ENCODE measurements around the gene RAB39B. TPM values are rescaled to one million over a fixed set of nuclear protein-coding genes. Genes with fewer than 3 reads are reported as not detected.

Gene RAB39B
- total RNA-seq, 3 donors from 2014 or later, result 0.32 to 1.3 (median 0.73) TPM

DNA sequence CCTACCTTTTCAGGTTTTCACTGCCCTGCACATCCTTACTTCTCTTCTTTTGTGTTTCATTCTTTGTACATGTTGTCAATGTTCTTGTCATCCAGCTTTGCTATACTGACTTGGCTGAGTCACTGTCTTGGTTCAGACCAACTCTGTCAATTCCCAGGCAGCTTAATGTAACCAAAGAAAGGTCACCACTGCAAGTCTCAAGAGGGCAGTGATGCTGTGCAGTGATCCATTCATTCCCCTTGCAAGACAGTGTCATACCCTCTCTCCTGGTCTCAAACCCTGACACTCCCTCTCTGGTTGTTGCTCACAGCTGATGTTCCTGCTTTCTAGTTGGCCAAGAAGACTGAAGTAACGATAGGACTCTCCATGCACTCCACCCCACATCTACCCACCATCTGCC is 17.5 kb downstream of the RAB39B start:
- Histone ChIP-seq H3K27ac (no peak overlapping the region), H3K4me3 (no peak overlapping the region), H3K4me1 (no peaks in the 10 kb centered on the region), H3K9me3 (no peaks in the 10 kb centered on the region), H3K27me3 (no peaks in the 10 kb centered on the region), H3K36me3 (no peaks in the 10 kb centered on the region)
- no peak for DNase-seq (ENCODE audit: low spot score in 2 of 2)
- TF ChIP-seq POLR2A (IDR thresholded peaks at IDR 0.05), result no peak
- TF ChIP-seq, protein P1, sequence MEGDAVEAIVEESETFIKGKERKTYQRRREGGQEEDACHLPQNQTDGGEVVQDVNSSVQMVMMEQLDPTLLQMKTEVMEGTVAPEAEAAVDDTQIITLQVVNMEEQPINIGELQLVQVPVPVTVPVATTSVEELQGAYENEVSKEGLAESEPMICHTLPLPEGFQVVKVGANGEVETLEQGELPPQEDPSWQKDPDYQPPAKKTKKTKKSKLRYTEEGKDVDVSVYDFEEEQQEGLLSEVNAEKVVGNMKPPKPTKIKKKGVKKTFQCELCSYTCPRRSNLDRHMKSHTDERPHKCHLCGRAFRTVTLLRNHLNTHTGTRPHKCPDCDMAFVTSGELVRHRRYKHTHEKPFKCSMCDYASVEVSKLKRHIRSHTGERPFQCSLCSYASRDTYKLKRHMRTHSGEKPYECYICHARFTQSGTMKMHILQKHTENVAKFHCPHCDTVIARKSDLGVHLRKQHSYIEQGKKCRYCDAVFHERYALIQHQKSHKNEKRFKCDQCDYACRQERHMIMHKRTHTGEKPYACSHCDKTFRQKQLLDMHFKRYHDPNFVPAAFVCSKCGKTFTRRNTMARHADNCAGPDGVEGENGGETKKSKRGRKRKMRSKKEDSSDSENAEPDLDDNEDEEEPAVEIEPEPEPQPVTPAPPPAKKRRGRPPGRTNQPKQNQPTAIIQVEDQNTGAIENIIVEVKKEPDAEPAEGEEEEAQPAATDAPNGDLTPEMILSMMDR (IDR thresholded peaks at IDR 0.05), result no peak
- TF ChIP-seq POLR2AphosphoS5 (IDR thresholded peaks at IDR 0.05), result no peak
- intact Hi-C loops (cut with DNase I; ENCODE audit: low total_unique reads), result no loop called here

DNA sequence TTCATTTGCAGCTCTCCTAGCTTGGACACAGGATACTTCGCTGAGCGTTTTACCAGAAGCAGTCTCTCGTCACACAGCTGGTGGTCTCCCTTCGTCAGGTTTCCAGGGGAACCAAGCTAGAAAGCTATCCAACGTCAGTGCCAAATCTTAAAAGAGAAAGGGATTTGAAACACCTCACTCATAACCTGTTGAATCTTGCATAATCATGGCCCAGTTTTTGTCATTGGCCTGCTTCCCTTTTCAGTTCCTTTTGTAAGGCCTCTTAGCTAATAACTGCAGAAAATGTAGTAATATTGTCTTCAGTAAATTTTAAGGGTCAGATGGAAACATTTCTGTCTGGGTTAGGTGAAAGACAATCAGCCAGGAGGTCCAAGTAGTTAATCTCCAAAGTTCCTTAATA is 22.0 kb downstream of the RAB39B start:
- H3K4me1 ChIP-seq, result no peaks in the 10 kb centered on the region
- H3K27me3 ChIP-seq, result no peaks in the 10 kb centered on the region
- H3K27ac ChIP-seq, result no peak overlapping the region
- no peaks in the 10 kb centered on the region for H3K9me3 ChIP-seq
- no peak for DNase-seq (ENCODE audit: low spot score in 2 of 2)
- TF ChIP-seq POLR2A (IDR thresholded peaks at IDR 0.05), result no peak
- TF ChIP-seq, protein P1 (IDR thresholded peaks at IDR 0.05), result no peak
- TF ChIP-seq POLR2AphosphoS5 (IDR thresholded peaks at IDR 0.05), result no peak
- peaks cover 3% of the 10 kb centered on the region for H3K36me3 ChIP-seq
- H3K4me3 ChIP-seq, result no peak overlapping the region
- intact Hi-C loops (cut with DNase I; ENCODE audit: low total_unique reads), result no loop called here

DNA sequence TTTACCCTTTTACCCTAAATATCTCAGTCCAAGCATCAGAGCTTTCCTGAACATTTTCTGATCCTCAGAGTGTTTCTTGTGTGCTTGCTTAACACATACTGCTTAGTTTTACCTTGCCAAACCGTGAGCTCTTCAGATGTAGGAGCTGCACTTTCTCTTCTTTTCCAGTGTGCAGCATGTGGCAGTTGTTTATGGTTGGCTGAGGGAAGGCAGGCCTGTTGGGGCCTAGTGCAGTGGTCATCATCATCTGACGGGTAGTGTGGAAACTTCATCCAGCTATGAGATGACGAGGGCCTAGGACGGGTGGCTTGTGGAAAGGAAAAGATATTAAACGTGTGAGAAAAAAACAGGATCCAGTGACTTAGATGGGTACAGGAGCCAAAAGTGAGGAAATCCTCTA is 26.6 kb downstream of the RAB39B start:
- H3K27me3 ChIP-seq, result no peaks in the 10 kb centered on the region

DNA sequence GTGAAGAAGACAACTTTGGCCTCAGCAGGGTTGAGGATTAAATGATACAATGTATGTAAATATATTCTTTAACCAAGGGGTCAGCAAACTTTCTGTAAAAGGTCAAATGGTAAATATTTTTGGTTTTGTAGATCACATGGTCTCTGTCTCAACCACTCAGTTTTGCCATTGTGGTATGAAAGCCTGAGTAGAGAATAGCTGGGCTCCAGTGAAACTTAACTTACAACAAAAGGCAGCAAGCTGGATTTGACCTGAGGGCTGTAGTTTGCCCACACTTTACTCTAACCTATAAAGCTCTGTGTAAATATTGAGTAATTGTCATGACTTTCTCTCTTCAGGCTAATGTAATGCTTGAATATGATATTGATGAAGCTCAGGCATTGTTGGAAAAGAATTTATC is 28.4 kb downstream of the RAB39B start:
- Histone ChIP-seq H3K4me3 (no peak overlapping the region), H3K36me3 (peaks cover 1% of the 10 kb centered on the region), H3K27me3 (no peaks in the 10 kb centered on the region), H3K9me3 (no peaks in the 10 kb centered on the region), H3K4me1 (no peaks in the 10 kb centered on the region), H3K27ac (no peak overlapping the region)
- no peak for DNase-seq (ENCODE audit: low spot score in 2 of 2)
- TF ChIP-seq POLR2A (IDR thresholded peaks at IDR 0.05) (no peak), POLR2AphosphoS5 (IDR thresholded peaks at IDR 0.05) (no peak)
- TF ChIP-seq, protein P1 (IDR thresholded peaks at IDR 0.05), result no peak
- intact Hi-C loops (cut with DNase I; ENCODE audit: low total_unique reads), result loop anchor here (2.0 kb wide), 1 partner anchor 45 kb away; no protein-coding TSS in a partner anchor

More for the DNA sequence above, 26.6 kb downstream of the RAB39B start:
- intact Hi-C loops (cut with DNase I; ENCODE audit: low total_unique reads), result no loop called here
- Histone ChIP-seq H3K36me3 (peaks cover 3% of the 10 kb centered on the region), H3K9me3 (no peaks in the 10 kb centered on the region), H3K27ac (no peak overlapping the region), H3K4me1 (no peaks in the 10 kb centered on the region), H3K4me3 (no peak overlapping the region)
- TF ChIP-seq POLR2AphosphoS5 (IDR thresholded peaks at IDR 0.05) (no peak), POLR2A (IDR thresholded peaks at IDR 0.05) (no peak)
- TF ChIP-seq, protein P1 (IDR thresholded peaks at IDR 0.05), result no peak
- no peak for DNase-seq (ENCODE audit: low spot score in 2 of 2)

DNA sequence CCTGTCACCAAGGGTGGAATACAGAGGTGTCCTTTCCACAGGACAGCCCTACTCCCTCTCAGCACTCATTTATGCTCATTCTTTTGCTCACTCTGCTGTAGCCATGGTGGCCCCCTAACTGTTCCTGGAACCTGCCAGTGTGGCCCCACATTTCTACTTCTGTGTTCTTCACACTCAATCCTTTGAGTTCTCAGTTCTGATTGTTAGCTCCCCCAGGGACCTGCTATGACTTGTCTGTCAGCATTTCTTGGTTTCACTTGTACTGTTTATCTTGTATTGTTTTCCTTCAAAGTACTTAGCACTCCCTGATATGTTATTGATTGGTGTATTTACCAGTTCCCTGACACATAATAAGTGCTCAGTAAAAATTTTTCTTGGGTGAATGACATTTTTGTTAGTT is 33.1 kb downstream of the RAB39B start:
- intact Hi-C loops (cut with DNase I; ENCODE audit: low total_unique reads), result no loop called here
- H3K9me3 ChIP-seq, result no peaks in the 10 kb centered on the region
- H3K36me3 ChIP-seq, result no peaks in the 10 kb centered on the region
- H3K4me3 ChIP-seq, result no peak overlapping the region
- no peaks in the 10 kb centered on the region for H3K4me1 ChIP-seq
- H3K27ac ChIP-seq, result no peak overlapping the region
- TF ChIP-seq POLR2AphosphoS5 (IDR thresholded peaks at IDR 0.05) (no peak), POLR2A (IDR thresholded peaks at IDR 0.05) (no peak)
- TF ChIP-seq, protein P1 (IDR thresholded peaks at IDR 0.05), result no peak
- H3K27me3 ChIP-seq, result no peaks in the 10 kb centered on the region
- DNase-seq (ENCODE audit: low spot score in 2 of 2), result no peak

All from breast epithelium (tissue), 4 donors.